K562 (cell line): ENCODE data around the gene ZNF557. TPM values are rescaled to one million over a fixed set of nuclear protein-coding genes. Genes with fewer than 3 reads are reported as not detected.

Experiments
- CBX2 ChIP-seq: fragments of 200-600 bp; sonication (generic); IDR thresholded peaks from one replicate; pipeline ENCODE4 v1.6.1; 2012; ENCODE audit warnings: mild to moderate bottlenecking, low read length, inconsistent platforms; ENCODE audit not compliant: insufficient read depth, poor library complexity, severe bottlenecking
- ETV6 ChIP-seq, 3 experiments: fragments of 150-350 bp in 1 of 3; sonication (generic) in 1 of 3; formaldehyde crosslinking in 1 of 3; IDR thresholded peaks; 2 replicates each; pipeline versions ENCODE4 v1.6.1 to v1.8.0; 2014 to 2022; ENCODE audit warnings: borderline replicate concordance in 2 of 3, low read depth in 2 of 3, antibody characterized with exemption in 1 of 3, low read length in 1 of 3, mild to moderate bottlenecking in 1 of 3, missing genetic modification reagents in 1 of 3
- JUN ChIP-seq, 2 experiments: sonication (generic) in 1 of 2; formaldehyde crosslinking in 1 of 2; IDR thresholded peaks; 2 replicates each; pipeline versions ENCODE4 v1.6.1 to v1.8.0; 2012 to 2022; ENCODE audit warnings: borderline replicate concordance in 2 of 2, mild to moderate bottlenecking in 2 of 2, improper control_type of control experiment in 1 of 2, low read depth in 1 of 2, low read length in 1 of 2, missing genetic modification reagents in 1 of 2
- KDM4B ChIP-seq, 2 experiments: fragments of 450-650 bp in 1 of 2; sonication (generic) in 1 of 2; IDR thresholded peaks; 2 replicates each; pipeline ENCODE4 v1.6.1; 2016 to 2017; ENCODE audit warnings: borderline replicate concordance in 2 of 2, antibody characterized with exemption in 1 of 2, low read depth in 1 of 2, mild to moderate bottlenecking in 1 of 2
- KLF1 ChIP-seq: fragments of 450-650 bp; IDR thresholded peaks from 2 replicates; pipeline ENCODE4 v1.6.1; 2016; ENCODE audit warnings: missing genetic modification characterization, missing compliant biosample characterization
- NCOR1 ChIP-seq: fragments of 450-650 bp; IDR thresholded peaks from 2 replicates; pipeline ENCODE4 v1.6.1; 2016; ENCODE audit warnings: mild to moderate bottlenecking, moderate library complexity
- PHF20 ChIP-seq: fragments of 450-650 bp; IDR thresholded peaks from 2 replicates; pipeline ENCODE4 v1.6.1; 2018; ENCODE audit not compliant: partially characterized antibody
- PKNOX1 ChIP-seq: fragments of 450-650 bp; IDR thresholded peaks from 2 replicates; pipeline ENCODE4 v1.6.1; 2016
- SAP30 ChIP-seq: fragments of 200-600 bp; sonication (generic); IDR thresholded peaks from 2 replicates; pipeline ENCODE4 v1.6.1; 2012; ENCODE audit warnings: borderline replicate concordance, low read depth, mild to moderate bottlenecking, moderate library complexity, low read length, control low read depth, inconsistent platforms; ENCODE audit not compliant: insufficient read depth, poor library complexity, severe bottlenecking
- SMARCA4 ChIP-seq: fragments of 450-650 bp; IDR thresholded peaks from 2 replicates; pipeline ENCODE4 v1.6.1; 2016
- TFAP4 ChIP-seq: sonication (generic); formaldehyde crosslinking; IDR thresholded peaks from 2 replicates; pipeline ENCODE4 v1.8.0; 2022; ENCODE audit warnings: missing genetic modification reagents, mild to moderate bottlenecking, moderate library complexity, borderline replicate concordance
- TRIM28 ChIP-seq: fragments of 450-650 bp; IDR thresholded peaks from 2 replicates; pipeline ENCODE4 v1.6.1; 2017
- ZFP30 ChIP-seq: fragments of 250-450 bp; sonication (Bioruptor Pico); IDR thresholded peaks from 2 replicates; pipeline ENCODE4 v1.8.0; 2022; ENCODE audit warnings: moderate library complexity, mild to moderate bottlenecking, inconsistent platforms, borderline replicate concordance
- ZNF174 ChIP-seq: fragments of 250-450 bp; sonication (Bioruptor Pico); IDR thresholded peaks from 2 replicates; pipeline ENCODE4 v1.4.0; 2020; ENCODE audit warnings: mild to moderate bottlenecking
- ZNF444 ChIP-seq: fragments of 250-450 bp; sonication (Bioruptor Pico); IDR thresholded peaks from 2 replicates; pipeline ENCODE4 v1.4.0; 2020; ENCODE audit warnings: mild to moderate bottlenecking, moderate library complexity
- polyA plus RNA-seq, 8 experiments: library from polyadenylated mRNA; depleted of rRNA in 4 of 8; stranded (reverse) in 5 of 8; unstranded in 3 of 8; fragments of >200 nt; fragmentation: Nextera tagmentation in 2 of 8; fragmentation: Illumina TruSeq in 1 of 8; extraction: Ambion mirVana in 2 of 8; extraction: Trizol in 1 of 8; gene quantifications; 2 replicates each; pipeline versions ENCODE4 v1.2.1 to v1.2.3, GENCODE V29; 2011 to 2014; ENCODE audit warnings: inconsistent platforms in 1 of 8, missing spikeins in 1 of 8
- total RNA-seq, 7 experiments: library from RNA; depleted of rRNA in 6 of 7; stranded (reverse); fragments of >200 nt in 6 of 7; fragmentation: Illumina TruSeq in 2 of 7; extraction: Trizol in 2 of 7; gene quantifications; 2 replicates each; pipeline versions ENCODE4 v1.2.1 to v1.2.3, GENCODE V29; 2011 to 2021; ENCODE audit warnings: low replicate concordance in 1 of 7

The ZNF557 gene
- total and polyA plus RNA-seq, 9 of the 15 experiments (the other 6 are each of a cell fraction or from before 2014, with no cell fraction given): 2.2 to 6.6 (median 4.4) TPM

GRCh38 chr19:7069042-7069903 is at the start of gene ZNF557 (continued):
- TF ChIP-seq PKNOX1 (peak; percentile 89), ZNF174 (CRISPR knock-in tag) (no peak), JUN (IDR thresholded peaks at IDR 0.05; ENCODE audit: borderline replicate concordance, low read depth, low read length) (no peak), JUN (CRISPR knock-in tag; IDR thresholded peaks at IDR 0.05; ENCODE audit: borderline replicate concordance) (no peak), SAP30 (peak; percentile 92), TRIM28 (no peak; the same call in 1 of the 2 replicates), ETV6 (IDR thresholded peaks at IDR 0.05; ENCODE audit: borderline replicate concordance in 1 of 2, low read depth in 2 of 2, low read length in 1 of 2) (no peak; a peak in 1 of 4 replicates), ETV6 (CRISPR knock-in tag; IDR thresholded peaks at IDR 0.05; ENCODE audit: borderline replicate concordance) (no peak), NCOR1 (no peak), TFAP4 (CRISPR knock-in tag) (peak; percentile 96), KDM4B (IDR thresholded peaks at IDR 0.05; ENCODE audit: borderline replicate concordance in 2 of 2, low read depth in 1 of 2) (peak in 1 of 2 experiments; percentile 82; a peak in 2 of 4 replicates), SMARCA4 (no peak), ZNF444 (no peak), CBX2 (no peak), ZFP30 (CRISPR knock-in tag) (no peak), PHF20 (peak; percentile 91), KLF1 (tag) (0 out of 2 replicates have a peak, but pooled peaks have one; percentile 36)
